GM18502 (cell line): ENCODE data around the gene PLD1.
"Not testable (repeated sequence)": the region's sequence is repeated elsewhere in the genome, so short reads cannot be mapped to it uniquely, and the experiment has no call there.

Experiments
- ATAC-seq: cut with Tn5 transposase; IDR thresholded peaks from one replicate; pipeline ENCODE4 v1.9.1; 2021; ENCODE audit warnings: mild to moderate bottlenecking; ENCODE audit not compliant: unreplicated experiment, poor library complexity

Gene PLD1

GRCh38 chr3:171821778-171822358, 11.6 kb upstream of the PLD1 start:
- no peak for ATAC-seq

GRCh38 chr3:171821044-171821443, 10.8 kb upstream of the PLD1 start:
- ATAC-seq = no peak

GRCh38 chr3:171817074-171817800, 7.0 kb upstream of the PLD1 start:
- ATAC-seq = no peak

GRCh38 chr3:171815973-171816595, 5.8 kb upstream of the PLD1 start:
- no peak for ATAC-seq

GRCh38 chr3:171814662-171815061, 4.4 kb upstream of the PLD1 start:
- ATAC-seq = not testable (repeated sequence)

- ATAC-seq = no peak
Measured at GRCh38 chr3:171813897-171814460, 3.7 kb upstream of the PLD1 start.

GRCh38 chr3:171813278-171813896, 3.1 kb upstream of the PLD1 start:
- no peak for ATAC-seq

- no peak for ATAC-seq
Measured at GRCh38 chr3:171812811-171813210, 2.5 kb upstream of the PLD1 start.

- no peak for ATAC-seq
Measured at GRCh38 chr3:171811913-171812335, 1.6 kb upstream of the PLD1 start.

- no peak for ATAC-seq
Measured at GRCh38 chr3:171811295-171811912, 1.1 kb upstream of the PLD1 start.

- no peak for ATAC-seq
Measured at GRCh38 chr3:171810629-171811294, 479 bp upstream of the PLD1 start.

GRCh38 chr3:171809611-171809860, 747 bp downstream of the PLD1 start:
- peak; percentile 37 for ATAC-seq

- no peak for ATAC-seq
Measured at GRCh38 chr3:171807806-171808205, 2.5 kb downstream of the PLD1 start.

- ATAC-seq = no peak
Measured at GRCh38 chr3:171807129-171807675, 3.1 kb downstream of the PLD1 start.

- ATAC-seq = no peak
Measured at GRCh38 chr3:171806200-171807128, 3.8 kb downstream of the PLD1 start.

GRCh38 chr3:171805687-171806086, 4.6 kb downstream of the PLD1 start:
- ATAC-seq = no peak

GRCh38 chr3:171804618-171805389, 5.5 kb downstream of the PLD1 start:
- no peak for ATAC-seq

GRCh38 chr3:171803044-171803443, 7.2 kb downstream of the PLD1 start:
- ATAC-seq = no peak
